Measurements from ENCODE around the gene SLC2A1.

- no peak for TF ChIP-seq CTCF (IDR thresholded peaks at IDR 0.05; ENCODE audit: insufficient read depth, low read depth, low read length)
- TF ChIP-seq EZH2 (IDR thresholded peaks at IDR 0.05; ENCODE audit: insufficient read depth, low read length), result no peak
Measured at GRCh38 chr1:42924082-42924850, 34.4 kb downstream of the SLC2A1 start.
